T follicular helper cell (primary cell): ENCODE results near the gene SCAMP4.

Experiments
- DNase-seq: peaks from one replicate; pipeline ENCODE4 v3.0.0-alpha.2; 2020; ENCODE audit warnings: low read depth

The SCAMP4 gene

GRCh38 chr19:1912760-1913505 lies 7.7 kb downstream of the SCAMP4 start:
- DNase-seq = no peak

- no peak for DNase-seq
These were observed 8.8 kb downstream of the SCAMP4 start for GRCh38 chr19:1913781-1914577.

GRCh38 chr19:1914826-1915341 lies 9.7 kb downstream of the SCAMP4 start:
- DNase-seq = no peak

GRCh38 chr19:1917146-1917545 lies 11.9 kb downstream of the SCAMP4 start:
- no peak for DNase-seq

- DNase-seq = no peak
These were observed 12.7 kb downstream of the SCAMP4 start for GRCh38 chr19:1917926-1918325.

GRCh38 chr19:1918975-1919374 lies 13.8 kb downstream of the SCAMP4 start:
- no peak for DNase-seq

- DNase-seq = no peak
These were observed 15.4 kb downstream of the SCAMP4 start for GRCh38 chr19:1920644-1921043.

GRCh38 chr19:1921326-1921725 lies 16.1 kb downstream of the SCAMP4 start:
- DNase-seq = no peak

GRCh38 chr19:1921825-1922224 lies 16.6 kb downstream of the SCAMP4 start:
- DNase-seq = no peak

GRCh38 chr19:1922803-1923202 lies 17.6 kb downstream of the SCAMP4 start:
- DNase-seq = no peak

- DNase-seq = no peak
These were observed 18.1 kb downstream of the SCAMP4 start for GRCh38 chr19:1923319-1923718.

GRCh38 chr19:1924320-1924961 lies 19.2 kb downstream of the SCAMP4 start:
- no peak for DNase-seq

GRCh38 chr19:1925544-1925943 lies 20.3 kb downstream of the SCAMP4 start:
- DNase-seq = no peak

- peak; percentile 67 for DNase-seq
These were observed 24.0 kb downstream of the SCAMP4 start for GRCh38 chr19:1929021-1929742.

- no peak for DNase-seq
These were observed 26.2 kb downstream of the SCAMP4 start for GRCh38 chr19:1931445-1931844.

- DNase-seq = no peak
These were observed 27.2 kb downstream of the SCAMP4 start for GRCh38 chr19:1932395-1932794.

GRCh38 chr19:1933244-1933643 lies 28.0 kb downstream of the SCAMP4 start:
- DNase-seq = no peak

GRCh38 chr19:1933942-1934341 lies 28.7 kb downstream of the SCAMP4 start:
- no peak for DNase-seq

- DNase-seq = no peak
These were observed 30.4 kb downstream of the SCAMP4 start for GRCh38 chr19:1935484-1936208.

GRCh38 chr19:1936430-1936829 lies 31.2 kb downstream of the SCAMP4 start:
- DNase-seq = no peak

- DNase-seq = no peak
These were observed 31.9 kb downstream of the SCAMP4 start for GRCh38 chr19:1936916-1937610.
